SIG-M5 treated with dmso at 0.1 percent for 504 hours (cell line): ENCODE data around the gene GTF2B.
A peak's percentile ranks its signal among the peaks of the same experiment; 100 is the strongest.
"Not testable (repeated sequence)": the region's sequence is repeated elsewhere in the genome, so short reads cannot be mapped to it uniquely, and the experiment has no call there.

Experiments
- DNase-seq: peaks from one replicate; lab custom pipeline; 2025; ENCODE audit not compliant: unreplicated experiment; lab: John Stamatoyannopoulos, UW

GTF2B gene

GRCh38 chr1:88891318-88891950, at the start of gene GTF2B:
Gene GTF2B (minus strand): TSS chr1:88891567. CDS start chr1:88891499, 68 bp downstream.
- peak; percentile 95 for DNase-seq

GRCh38 chr1:88938528-88938927, 47.2 kb upstream of the GTF2B start:
- not testable (repeated sequence) for DNase-seq

GRCh38 chr1:88936760-88937342, 45.5 kb upstream of the GTF2B start:
- no peak for DNase-seq

GRCh38 chr1:88936223-88936523, 44.8 kb upstream of the GTF2B start:
- no peak for DNase-seq

- peak; percentile 49 for DNase-seq
These were observed 44.3 kb upstream of the GTF2B start for GRCh38 chr1:88935522-88936222.

- DNase-seq, result not testable (repeated sequence)
These were observed 38.8 kb upstream of the GTF2B start for GRCh38 chr1:88930176-88930575.

- DNase-seq, result no peak
These were observed 31.9 kb upstream of the GTF2B start for GRCh38 chr1:88923224-88923623.

- no peak for DNase-seq
These were observed 30.8 kb upstream of the GTF2B start for GRCh38 chr1:88922214-88922613.

- no peak for DNase-seq
These were observed 29.5 kb upstream of the GTF2B start for GRCh38 chr1:88920845-88921244.

GRCh38 chr1:88917321-88918025, 26.1 kb upstream of the GTF2B start:
- no peak for DNase-seq

GRCh38 chr1:88916883-88917282, 25.5 kb upstream of the GTF2B start:
- no peak for DNase-seq

- not testable (repeated sequence) for DNase-seq
These were observed 20.4 kb upstream of the GTF2B start for GRCh38 chr1:88911800-88912199.

- no peak for DNase-seq
These were observed 19.8 kb upstream of the GTF2B start for GRCh38 chr1:88911161-88911560.

GRCh38 chr1:88910401-88910800, 19.0 kb upstream of the GTF2B start:
- DNase-seq, result no peak

- DNase-seq, result no peak
These were observed 9.5 kb upstream of the GTF2B start for GRCh38 chr1:88900883-88901282.

GRCh38 chr1:88897070-88897730, 5.8 kb upstream of the GTF2B start:
- DNase-seq, result no peak

GRCh38 chr1:88892357-88892877, 1.1 kb upstream of the GTF2B start:
- peak; percentile 46 for DNase-seq

- DNase-seq, result no peak
These were observed 579 bp upstream of the GTF2B start for GRCh38 chr1:88891951-88892340.

GRCh38 chr1:88890791-88891317, 513 bp downstream of the GTF2B start:
- peak; percentile 57 for DNase-seq

- DNase-seq, result no peak
These were observed 1.2 kb downstream of the GTF2B start for GRCh38 chr1:88890131-88890530.

GRCh38 chr1:88888750-88889149, 2.6 kb downstream of the GTF2B start:
- no peak for DNase-seq
